HG03457 (cell line): ENCODE results near the gene MPP3.
"Not testable (repeated sequence)": the region's sequence is repeated elsewhere in the genome, so short reads cannot be mapped to it uniquely, and the experiment has no call there.

Source experiments
- ATAC-seq: cut with Tn5 transposase; IDR thresholded peaks from one replicate; pipeline ENCODE4 v1.9.1; 2021; ENCODE audit warnings: moderate number of reproducible peaks; ENCODE audit not compliant: unreplicated experiment

MPP3 gene

GRCh38 chr17:43860927-43861622, 28.1 kb upstream of the MPP3 start:
- no peak for ATAC-seq

- no peak for ATAC-seq
Observed at GRCh38 chr17:43860077-43860725, 27.3 kb upstream of the MPP3 start.

GRCh38 chr17:43857957-43858600, 25.1 kb upstream of the MPP3 start:
- no peak for ATAC-seq

- no peak for ATAC-seq
Observed at GRCh38 chr17:43857141-43857540, 24.2 kb upstream of the MPP3 start.

GRCh38 chr17:43856141-43856540, 23.2 kb upstream of the MPP3 start:
- no peak for ATAC-seq

GRCh38 chr17:43855061-43855460, 22.1 kb upstream of the MPP3 start:
- ATAC-seq = no peak

GRCh38 chr17:43854498-43854897, 21.6 kb upstream of the MPP3 start:
- ATAC-seq = no peak

GRCh38 chr17:43853546-43853945, 20.6 kb upstream of the MPP3 start:
- ATAC-seq = no peak

GRCh38 chr17:43852571-43852970, 19.6 kb upstream of the MPP3 start:
- no peak for ATAC-seq

GRCh38 chr17:43849116-43849515, 16.2 kb upstream of the MPP3 start:
- ATAC-seq = no peak

- no peak for ATAC-seq
Observed at GRCh38 chr17:43848601-43849000, 15.7 kb upstream of the MPP3 start.

- no peak for ATAC-seq
Observed at GRCh38 chr17:43846963-43847371, 14.0 kb upstream of the MPP3 start, which contains the start of gene CD300LG. Gene CD300LG (plus strand): TSS chr17:43847176. CDS start chr17:43847217, 41 bp downstream.

GRCh38 chr17:43846221-43846712, 13.3 kb upstream of the MPP3 start:
- ATAC-seq = no peak

- ATAC-seq = no peak
Observed at GRCh38 chr17:43845766-43846165, 12.8 kb upstream of the MPP3 start.

GRCh38 chr17:43844241-43844640, 11.3 kb upstream of the MPP3 start:
- ATAC-seq = no peak

GRCh38 chr17:43842975-43843325, 10.0 kb upstream of the MPP3 start:
- ATAC-seq = no peak

- ATAC-seq = not testable (repeated sequence)
Observed at GRCh38 chr17:43842091-43842974, 9.4 kb upstream of the MPP3 start.

GRCh38 chr17:43841282-43841681, 8.3 kb upstream of the MPP3 start:
- ATAC-seq = no peak

GRCh38 chr17:43840814-43841213, 7.9 kb upstream of the MPP3 start:
- no peak for ATAC-seq

GRCh38 chr17:43839670-43840108, 6.7 kb upstream of the MPP3 start:
- ATAC-seq = no peak

- no peak for ATAC-seq
Observed at GRCh38 chr17:43834106-43834505, 1.2 kb upstream of the MPP3 start.
